ENCODE data around the gene PFDN2.
A peak's percentile ranks its signal among the peaks of the same experiment; 100 is the strongest.

PFDN2 gene

GRCh38 chr1:161160671-161161145, 42.9 kb upstream of the PFDN2 start:
- Histone ChIP-seq H3K27ac (ENCODE audit: low read depth in 2 of 2, low read length in 2 of 2) (no peak overlapping the region), H3K36me3 (ENCODE audit: control insufficient read depth in 2 of 2, insufficient read depth in 2 of 2, low read length in 2 of 2) (peaks cover 18 to 28% of the 10 kb centered on the region in 2 donors), H3K9me3 (ENCODE audit: control insufficient read depth in 2 of 2, low read length in 2 of 2) (no peaks in the 10 kb centered on the region), H3K9ac (ENCODE audit: low read depth in 1 of 2, low read length in 2 of 2) (peak overlapping the region in 1 of 2 donors; percentile 85), H3K27me3 (ENCODE audit: control insufficient read depth in 2 of 2, insufficient read depth in 2 of 2, low read length in 2 of 2) (no peaks in the 10 kb centered on the region), H3K4me1 (ENCODE audit: control insufficient read depth in 2 of 2, insufficient read depth in 2 of 2, low read length in 2 of 2) (peaks cover 22 to 29% of the 10 kb centered on the region in 2 donors), H3K4me3 (ENCODE audit: low read length in 2 of 2) (peak overlapping the region; percentile 90 to 94)

- no peaks in the 10 kb centered on the region for H3K9me3 ChIP-seq (ENCODE audit: control insufficient read depth in 2 of 2, low read length in 2 of 2)
- no peaks in the 10 kb centered on the region for H3K27me3 ChIP-seq (ENCODE audit: control insufficient read depth in 2 of 2, insufficient read depth in 2 of 2, low read length in 2 of 2)
- peak overlapping the region; percentile 90 to 94 for H3K4me3 ChIP-seq (ENCODE audit: low read length in 2 of 2)
- H3K27ac ChIP-seq (ENCODE audit: low read depth in 2 of 2, low read length in 2 of 2), result peak overlapping the region in 1 of 2 donors; percentile 81
- peak overlapping the region; percentile 85 to 91 for H3K9ac ChIP-seq (ENCODE audit: low read depth in 1 of 2, low read length in 2 of 2)
- peaks cover 14 to 22% of the 10 kb centered on the region in 2 donors for H3K4me1 ChIP-seq (ENCODE audit: control insufficient read depth in 2 of 2, insufficient read depth in 2 of 2, low read length in 2 of 2)
- H3K36me3 ChIP-seq (ENCODE audit: control insufficient read depth in 2 of 2, insufficient read depth in 2 of 2, low read length in 2 of 2), result peaks cover 18 to 28% of the 10 kb centered on the region in 2 donors
Observed at GRCh38 chr1:161159913-161160243, 42.0 kb upstream of the PFDN2 start.

GRCh38 chr1:161159087-161159912, 41.5 kb upstream of the PFDN2 start, which contains the start of gene USP21:
TSS of gene USP21 (plus strand) at chr1:161159500. CDS start at chr1:161160641, 1,141 bp downstream.
- peaks cover 18 to 28% of the 10 kb centered on the region in 2 donors for H3K36me3 ChIP-seq (ENCODE audit: control insufficient read depth in 2 of 2, insufficient read depth in 2 of 2, low read length in 2 of 2)
- H3K27me3 ChIP-seq (ENCODE audit: control insufficient read depth in 2 of 2, insufficient read depth in 2 of 2, low read length in 2 of 2), result no peaks in the 10 kb centered on the region
- H3K27ac ChIP-seq (ENCODE audit: low read depth in 2 of 2, low read length in 2 of 2), result peak within 1 kb of the TSS; percentile 77 to 81
- peak within 1 kb of the TSS; percentile 90 to 94 for H3K4me3 ChIP-seq (ENCODE audit: low read length in 2 of 2)
- peaks cover 16 to 22% of the 10 kb centered on the region in 2 donors for H3K4me1 ChIP-seq (ENCODE audit: control insufficient read depth in 2 of 2, insufficient read depth in 2 of 2, low read length in 2 of 2)
- H3K9ac ChIP-seq (ENCODE audit: low read depth in 1 of 2, low read length in 2 of 2), result peak within 1 kb of the TSS; percentile 85 to 91
- H3K9me3 ChIP-seq (ENCODE audit: control insufficient read depth in 2 of 2, low read length in 2 of 2), result no peaks in the 10 kb centered on the region

DNA sequence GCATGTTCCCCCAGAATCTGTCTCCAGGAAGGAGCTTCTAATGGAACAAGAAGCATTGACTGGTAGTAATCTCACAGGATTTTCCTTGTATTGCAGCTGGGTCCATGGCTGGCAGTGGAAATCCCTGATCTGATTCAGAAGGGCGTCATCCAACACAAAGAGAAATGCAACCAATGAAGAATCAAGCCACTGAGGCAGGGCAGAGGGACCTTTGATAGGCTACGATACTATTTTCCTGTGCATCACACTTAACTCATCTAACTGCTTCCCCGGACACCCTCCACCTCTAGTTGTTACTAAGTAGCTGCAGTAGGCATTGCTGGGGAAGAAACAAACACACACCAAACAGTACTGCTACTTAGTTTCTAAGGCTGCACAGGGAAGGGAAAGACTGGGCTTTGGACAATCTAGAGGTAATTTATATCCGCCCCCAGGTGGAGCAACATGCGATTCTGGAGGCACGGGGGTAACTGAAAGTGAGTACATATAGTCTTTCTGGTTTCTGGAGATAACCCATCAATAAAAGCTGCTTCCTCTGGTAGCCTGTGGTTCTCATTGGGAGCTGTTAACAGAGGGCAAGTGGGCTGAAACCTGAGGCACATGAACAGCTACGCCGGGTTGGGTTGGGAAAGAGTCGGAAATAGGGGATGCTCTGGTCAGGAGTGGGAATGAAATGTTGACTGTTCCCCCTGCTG, 40.6 kb upstream of the PFDN2 start:
- peak overlapping the region; percentile 77 to 81 for H3K27ac ChIP-seq (ENCODE audit: low read depth in 2 of 2, low read length in 2 of 2)
- H3K9ac ChIP-seq (ENCODE audit: low read depth in 1 of 2, low read length in 2 of 2), result peak overlapping the region; percentile 85 to 91
- peak overlapping the region; percentile 90 to 94 for H3K4me3 ChIP-seq (ENCODE audit: low read length in 2 of 2)
- H3K36me3 ChIP-seq (ENCODE audit: control insufficient read depth in 2 of 2, insufficient read depth in 2 of 2, low read length in 2 of 2), result peaks cover 16 to 28% of the 10 kb centered on the region in 2 donors
- no peaks in the 10 kb centered on the region for H3K27me3 ChIP-seq (ENCODE audit: control insufficient read depth in 2 of 2, insufficient read depth in 2 of 2, low read length in 2 of 2)
- H3K9me3 ChIP-seq (ENCODE audit: control insufficient read depth in 2 of 2, low read length in 2 of 2), result no peaks in the 10 kb centered on the region
- H3K4me1 ChIP-seq (ENCODE audit: control insufficient read depth in 2 of 2, insufficient read depth in 2 of 2, low read length in 2 of 2), result peaks cover 16 to 22% of the 10 kb centered on the region in 2 donors

- H3K36me3 ChIP-seq (ENCODE audit: control insufficient read depth in 2 of 2, insufficient read depth in 2 of 2, low read length in 2 of 2), result peaks cover 14 to 28% of the 10 kb centered on the region in 2 donors
Observed at GRCh38 chr1:161157867-161158266, 40.0 kb upstream of the PFDN2 start.

GRCh38 chr1:161153682-161154337, 36.0 kb upstream of the PFDN2 start, which contains the start of gene UFC1:
TSS of gene UFC1 (plus strand) at chr1:161153978. CDS start at chr1:161153998, 20 bp downstream.
- peak within 1 kb of the TSS; percentile 87 to 100 for H3K9ac ChIP-seq (ENCODE audit: low read depth in 1 of 2, low read length in 2 of 2)

More at GRCh38 chr1:161157867-161158266, 40.0 kb upstream of the PFDN2 start:
- H3K27me3 ChIP-seq (ENCODE audit: control insufficient read depth in 2 of 2, insufficient read depth in 2 of 2, low read length in 2 of 2), result no peaks in the 10 kb centered on the region
- no peak overlapping the region for H3K9ac ChIP-seq (ENCODE audit: low read depth in 1 of 2, low read length in 2 of 2)
- H3K27ac ChIP-seq (ENCODE audit: low read depth in 2 of 2, low read length in 2 of 2), result no peak overlapping the region
- H3K4me1 ChIP-seq (ENCODE audit: control insufficient read depth in 2 of 2, insufficient read depth in 2 of 2, low read length in 2 of 2), result peaks cover 16 to 22% of the 10 kb centered on the region in 2 donors
- H3K9me3 ChIP-seq (ENCODE audit: control insufficient read depth in 2 of 2, low read length in 2 of 2), result no peaks in the 10 kb centered on the region
- H3K4me3 ChIP-seq (ENCODE audit: low read length in 2 of 2), result no peak overlapping the region

GRCh38 chr1:161153176-161153575, 35.3 kb upstream of the PFDN2 start:
- H3K27ac ChIP-seq (ENCODE audit: low read depth in 2 of 2, low read length in 2 of 2), result peak overlapping the region in 1 of 2 donors; percentile 97
- peak overlapping the region in 1 of 2 donors; percentile 87 for H3K9ac ChIP-seq (ENCODE audit: low read depth in 1 of 2, low read length in 2 of 2)
- no peaks in the 10 kb centered on the region for H3K9me3 ChIP-seq (ENCODE audit: control insufficient read depth in 2 of 2, low read length in 2 of 2)
- peaks cover 0 to 3% of the 10 kb centered on the region in 2 donors for H3K4me1 ChIP-seq (ENCODE audit: control insufficient read depth in 2 of 2, insufficient read depth in 2 of 2, low read length in 2 of 2)
- peak overlapping the region; percentile 91 to 100 for H3K4me3 ChIP-seq (ENCODE audit: low read length in 2 of 2)
- no peaks in the 10 kb centered on the region for H3K27me3 ChIP-seq (ENCODE audit: control insufficient read depth in 2 of 2, insufficient read depth in 2 of 2, low read length in 2 of 2)
- peaks cover 5 to 13% of the 10 kb centered on the region in 2 donors for H3K36me3 ChIP-seq (ENCODE audit: control insufficient read depth in 2 of 2, insufficient read depth in 2 of 2, low read length in 2 of 2)

More at GRCh38 chr1:161153682-161154337, 36.0 kb upstream of the PFDN2 start, which contains the start of gene UFC1:
- H3K36me3 ChIP-seq (ENCODE audit: control insufficient read depth in 2 of 2, insufficient read depth in 2 of 2, low read length in 2 of 2), result peaks cover 5 to 17% of the 10 kb centered on the region in 2 donors
- H3K4me1 ChIP-seq (ENCODE audit: control insufficient read depth in 2 of 2, insufficient read depth in 2 of 2, low read length in 2 of 2), result peaks cover 2 to 5% of the 10 kb centered on the region in 2 donors
- H3K27me3 ChIP-seq (ENCODE audit: control insufficient read depth in 2 of 2, insufficient read depth in 2 of 2, low read length in 2 of 2), result no peaks in the 10 kb centered on the region
- H3K9me3 ChIP-seq (ENCODE audit: control insufficient read depth in 2 of 2, low read length in 2 of 2), result no peaks in the 10 kb centered on the region
- H3K4me3 ChIP-seq (ENCODE audit: low read length in 2 of 2), result peak within 1 kb of the TSS; percentile 91 to 100
- peak within 1 kb of the TSS; percentile 94 to 97 for H3K27ac ChIP-seq (ENCODE audit: low read depth in 2 of 2, low read length in 2 of 2)

DNA sequence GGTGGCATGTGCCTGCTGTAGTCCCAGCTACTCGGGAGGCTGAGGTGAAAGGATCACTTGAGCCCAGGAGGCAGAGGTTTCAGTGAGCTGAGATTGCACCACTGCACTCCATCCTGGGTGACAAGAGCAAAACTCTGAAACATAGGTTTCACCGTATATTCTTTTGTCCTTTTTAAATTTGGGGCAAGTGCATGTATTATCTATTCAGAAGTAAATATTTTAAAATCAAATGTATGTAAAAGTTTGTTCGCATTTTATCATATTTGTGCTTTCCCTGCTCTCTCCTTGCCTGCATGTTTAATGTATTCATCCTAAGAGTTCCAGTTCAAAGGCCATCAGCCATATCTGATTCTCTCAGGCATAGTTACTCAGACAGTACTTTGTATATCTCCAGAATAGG, 28.0 kb upstream of the PFDN2 start:
- no peak overlapping the region for H3K9ac ChIP-seq (ENCODE audit: low read depth in 1 of 2, low read length in 2 of 2)
- H3K4me1 ChIP-seq (ENCODE audit: control insufficient read depth in 2 of 2, insufficient read depth in 2 of 2, low read length in 2 of 2), result no peaks in the 10 kb centered on the region
- H3K27ac ChIP-seq (ENCODE audit: low read depth in 2 of 2, low read length in 2 of 2), result no peak overlapping the region
- no peaks in the 10 kb centered on the region for H3K27me3 ChIP-seq (ENCODE audit: control insufficient read depth in 2 of 2, insufficient read depth in 2 of 2, low read length in 2 of 2)
- no peaks in the 10 kb centered on the region for H3K9me3 ChIP-seq (ENCODE audit: control insufficient read depth in 2 of 2, low read length in 2 of 2)
- no peaks in the 10 kb centered on the region for H3K36me3 ChIP-seq (ENCODE audit: control insufficient read depth in 2 of 2, insufficient read depth in 2 of 2, low read length in 2 of 2)
- no peak overlapping the region for H3K4me3 ChIP-seq (ENCODE audit: low read length in 2 of 2)

- Histone ChIP-seq H3K9me3 (ENCODE audit: control insufficient read depth in 2 of 2, low read length in 2 of 2) (no peaks in the 10 kb centered on the region), H3K4me1 (ENCODE audit: control insufficient read depth in 2 of 2, insufficient read depth in 2 of 2, low read length in 2 of 2) (no peaks in the 10 kb centered on the region), H3K4me3 (ENCODE audit: low read length in 2 of 2) (no peak overlapping the region), H3K27ac (ENCODE audit: low read depth in 2 of 2, low read length in 2 of 2) (no peak overlapping the region), H3K36me3 (ENCODE audit: control insufficient read depth in 2 of 2, insufficient read depth in 2 of 2, low read length in 2 of 2) (no peaks in the 10 kb centered on the region), H3K27me3 (ENCODE audit: control insufficient read depth in 2 of 2, insufficient read depth in 2 of 2, low read length in 2 of 2) (no peaks in the 10 kb centered on the region), H3K9ac (ENCODE audit: low read depth in 1 of 2, low read length in 2 of 2) (no peak overlapping the region)
Observed at GRCh38 chr1:161140755-161141400, 23.0 kb upstream of the PFDN2 start.

Data from mucosa of rectum (tissue), 2 donors.